HG03095 (cell line): Measurements from ENCODE around the gene CACNA1C.
A peak's percentile ranks its signal among the peaks of the same experiment; 100 is the strongest.
"Not testable (repeated sequence)": the region's sequence is repeated elsewhere in the genome, so short reads cannot be mapped to it uniquely, and the experiment has no call there.

Experiments used
- ATAC-seq: cut with Tn5 transposase; IDR thresholded peaks from one replicate; pipeline ENCODE4 v1.9.1; 2021; ENCODE audit warnings: moderate library complexity; ENCODE audit not compliant: unreplicated experiment

The CACNA1C gene

DNA sequence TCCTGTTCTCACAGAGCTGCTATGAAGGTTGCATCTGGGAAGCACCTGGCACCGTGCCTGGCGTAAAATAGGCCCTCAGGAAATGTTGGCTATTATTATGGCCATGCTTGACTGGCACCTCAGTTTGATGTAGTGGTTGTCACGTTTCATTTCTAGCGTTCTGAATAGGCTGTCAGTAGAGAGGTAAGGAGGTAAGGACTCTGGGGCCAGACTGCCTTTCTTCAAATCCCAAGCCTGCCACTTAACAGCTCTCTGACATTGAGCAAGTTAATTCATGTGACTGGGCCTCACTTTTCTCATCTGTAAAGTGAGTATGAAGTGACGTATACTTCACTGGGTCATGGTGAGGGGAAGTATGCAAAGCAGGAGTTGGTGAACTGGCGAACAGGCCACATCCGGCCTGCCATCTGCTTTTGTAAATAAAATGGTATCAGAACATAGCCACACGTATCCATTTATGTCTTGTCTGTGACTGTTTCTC, 196.2 kb downstream of the CACNA1C start:
- ATAC-seq: peak; percentile 80

DNA sequence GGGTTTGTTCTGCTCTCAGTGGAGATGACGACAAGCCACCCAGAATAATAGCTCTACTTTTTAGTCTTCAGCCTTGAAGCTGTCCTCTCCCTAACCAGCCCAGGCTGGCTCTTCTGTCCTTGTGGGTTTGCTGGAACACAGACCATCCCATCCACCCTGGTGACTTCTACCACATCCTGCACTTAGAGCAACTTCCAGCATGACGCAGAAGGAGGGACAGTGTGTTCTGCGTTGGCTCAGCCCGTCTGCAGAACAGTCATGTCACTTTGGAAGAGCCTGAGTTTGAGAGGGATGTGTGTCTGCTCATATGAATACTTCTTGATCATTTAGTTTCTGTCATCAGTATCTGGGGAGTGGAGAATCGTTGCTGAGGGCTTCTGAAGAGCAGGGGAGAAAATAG, 198.0 kb downstream of the CACNA1C start:
- no peak for ATAC-seq

GRCh38 chr12:2251526-2252209, 198.9 kb downstream of the CACNA1C start:
- no peak for ATAC-seq

DNA sequence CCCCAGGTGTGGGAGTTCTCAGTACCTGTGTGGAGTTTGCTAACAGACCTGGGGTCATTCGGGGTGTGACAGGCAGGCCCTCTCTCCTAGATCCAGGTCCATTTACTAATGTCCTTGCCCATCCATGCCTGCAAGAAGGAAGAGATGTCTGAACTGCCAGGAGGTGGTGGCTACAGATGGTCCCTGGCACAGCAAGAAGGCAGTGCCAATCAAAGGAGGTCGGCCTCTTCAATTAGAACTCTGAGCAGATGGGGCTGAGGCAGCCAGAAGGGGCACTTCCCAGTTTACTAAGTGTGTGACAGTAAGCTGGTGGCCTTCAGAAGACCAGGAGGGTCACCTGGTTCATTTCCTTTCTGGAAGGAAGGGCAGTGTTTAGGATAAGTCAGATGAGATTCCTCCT, 202.5 kb downstream of the CACNA1C start:
- no peak for ATAC-seq

GRCh38 chr12:2255731-2256130, 202.9 kb downstream of the CACNA1C start:
- not testable (repeated sequence) for ATAC-seq

GRCh38 chr12:2256453-2256852, 203.7 kb downstream of the CACNA1C start:
- ATAC-seq: no peak

DNA sequence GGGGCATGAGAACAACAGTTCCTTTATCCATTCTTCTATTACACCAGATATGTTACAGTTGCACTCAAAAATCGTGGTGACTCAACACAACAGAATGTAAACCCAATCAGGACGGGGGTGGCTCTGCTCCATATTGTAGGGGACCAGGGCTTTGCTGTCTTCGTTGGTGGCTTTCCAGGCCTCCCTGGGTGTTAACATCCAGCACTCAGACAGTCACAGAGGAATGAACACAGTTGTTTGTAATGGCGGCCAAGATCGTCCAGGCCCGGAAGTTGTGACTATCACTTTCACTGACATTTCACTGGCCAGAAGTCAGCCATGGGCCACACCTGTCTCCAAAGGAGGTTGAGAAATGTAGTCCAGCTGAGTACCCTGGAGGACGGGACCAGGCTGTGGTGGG, 204.1 kb downstream of the CACNA1C start:
- ATAC-seq: no peak

GRCh38 chr12:2258025-2258424, 205.2 kb downstream of the CACNA1C start:
- no peak for ATAC-seq

GRCh38 chr12:2259369-2259768, 206.6 kb downstream of the CACNA1C start:
- no peak for ATAC-seq

GRCh38 chr12:2260441-2260840, 207.7 kb downstream of the CACNA1C start:
- ATAC-seq: no peak

- ATAC-seq: no peak
Measured at GRCh38 chr12:2261708-2262107, 208.9 kb downstream of the CACNA1C start.

GRCh38 chr12:2262449-2262848, 209.7 kb downstream of the CACNA1C start:
- ATAC-seq: no peak

DNA sequence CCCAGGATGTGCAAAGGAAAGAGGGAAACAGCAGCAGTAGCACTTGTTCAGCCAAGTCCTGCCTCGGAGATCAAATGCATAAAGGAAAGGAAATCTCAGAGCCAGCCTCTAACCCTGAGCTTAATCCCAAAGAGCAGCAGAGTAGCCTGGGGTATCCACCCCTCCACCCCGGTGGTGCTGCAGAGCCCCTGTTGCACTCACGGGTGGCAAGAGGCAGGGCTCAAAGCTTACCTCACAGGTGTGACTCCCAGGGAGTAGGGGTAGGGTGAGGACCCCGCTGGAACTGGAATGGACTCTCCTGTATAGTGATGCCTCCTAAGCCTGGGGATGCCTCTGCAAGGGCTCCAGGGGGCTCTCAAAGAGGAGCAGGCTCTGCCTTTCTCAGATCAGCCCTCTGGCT, 211.1 kb downstream of the CACNA1C start:
- no peak for ATAC-seq

DNA sequence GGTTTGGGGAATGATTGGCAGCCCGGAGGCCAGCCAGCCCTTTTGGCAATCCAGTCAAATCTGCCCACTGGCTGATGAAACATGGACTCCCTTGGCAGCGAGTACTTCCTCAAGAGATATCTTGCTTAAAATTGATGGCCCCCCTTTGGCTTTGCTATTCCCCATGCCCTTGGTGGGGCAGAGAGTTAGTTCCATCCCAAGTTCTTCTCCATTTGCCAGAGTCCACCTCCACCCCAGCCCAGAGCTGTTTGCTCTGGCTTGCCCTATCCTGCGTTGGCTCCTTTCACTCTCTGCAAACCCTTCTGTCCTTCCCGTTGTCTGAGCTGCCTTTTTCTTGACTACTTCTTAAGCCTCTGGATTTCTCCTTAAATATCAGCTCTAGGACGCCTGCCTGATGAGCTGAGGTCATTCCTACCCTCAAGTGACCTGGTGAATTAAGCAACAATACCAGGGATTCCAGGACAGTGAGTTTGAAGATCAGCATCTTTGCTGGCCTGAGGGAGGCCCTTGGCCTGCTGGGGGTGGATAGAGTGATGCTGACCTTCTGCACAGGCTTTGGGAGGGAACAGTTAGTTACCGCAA, 212.0 kb downstream of the CACNA1C start:
- no peak for ATAC-seq

- no peak for ATAC-seq
Measured at GRCh38 chr12:2265461-2266167, 212.8 kb downstream of the CACNA1C start.

DNA sequence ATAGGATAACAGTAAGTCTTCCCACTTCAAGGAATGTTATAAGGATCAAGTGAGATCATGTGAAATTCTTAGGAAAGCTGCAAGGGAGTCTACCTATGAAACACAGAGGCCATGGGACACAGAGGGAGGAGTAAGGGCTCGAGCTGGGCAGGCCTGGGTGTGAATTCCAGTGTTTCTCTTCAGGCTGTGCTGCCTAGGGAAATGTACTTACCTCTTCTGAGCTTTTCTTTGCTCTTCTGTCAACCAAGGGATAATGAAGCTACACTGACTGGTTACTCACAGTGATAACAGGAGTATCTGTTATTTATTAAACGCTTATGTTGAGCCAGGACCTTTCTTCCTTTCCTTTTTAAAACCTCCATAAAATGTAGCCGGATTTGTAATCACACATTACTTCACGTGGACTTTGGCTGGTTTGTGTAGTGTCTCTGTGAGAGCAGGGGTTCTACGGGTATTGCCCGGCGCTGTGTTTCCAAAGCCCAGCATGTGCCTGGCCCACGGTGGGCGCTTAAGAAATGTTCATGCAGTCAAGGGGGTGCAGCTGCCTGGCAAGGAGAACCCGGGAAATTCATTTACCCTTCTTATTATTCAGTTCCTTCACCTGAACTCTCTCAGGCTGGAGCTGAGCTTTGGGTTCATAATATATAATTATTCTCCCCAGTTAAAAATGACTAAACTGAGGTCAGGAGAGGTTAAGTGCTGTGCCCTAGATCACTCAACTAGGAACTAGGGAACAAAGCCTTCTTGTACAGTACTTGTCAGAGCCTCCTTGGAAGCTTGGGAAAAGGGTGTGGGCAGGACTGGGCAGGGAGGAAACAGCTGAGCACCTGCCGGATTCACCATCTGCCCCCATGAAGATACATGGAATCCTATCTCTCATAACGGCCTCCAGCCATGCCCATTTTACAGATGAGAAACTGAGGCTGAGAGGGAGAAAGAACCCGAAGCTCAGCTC, 214.2 kb downstream of the CACNA1C start:
- no peak for ATAC-seq

DNA sequence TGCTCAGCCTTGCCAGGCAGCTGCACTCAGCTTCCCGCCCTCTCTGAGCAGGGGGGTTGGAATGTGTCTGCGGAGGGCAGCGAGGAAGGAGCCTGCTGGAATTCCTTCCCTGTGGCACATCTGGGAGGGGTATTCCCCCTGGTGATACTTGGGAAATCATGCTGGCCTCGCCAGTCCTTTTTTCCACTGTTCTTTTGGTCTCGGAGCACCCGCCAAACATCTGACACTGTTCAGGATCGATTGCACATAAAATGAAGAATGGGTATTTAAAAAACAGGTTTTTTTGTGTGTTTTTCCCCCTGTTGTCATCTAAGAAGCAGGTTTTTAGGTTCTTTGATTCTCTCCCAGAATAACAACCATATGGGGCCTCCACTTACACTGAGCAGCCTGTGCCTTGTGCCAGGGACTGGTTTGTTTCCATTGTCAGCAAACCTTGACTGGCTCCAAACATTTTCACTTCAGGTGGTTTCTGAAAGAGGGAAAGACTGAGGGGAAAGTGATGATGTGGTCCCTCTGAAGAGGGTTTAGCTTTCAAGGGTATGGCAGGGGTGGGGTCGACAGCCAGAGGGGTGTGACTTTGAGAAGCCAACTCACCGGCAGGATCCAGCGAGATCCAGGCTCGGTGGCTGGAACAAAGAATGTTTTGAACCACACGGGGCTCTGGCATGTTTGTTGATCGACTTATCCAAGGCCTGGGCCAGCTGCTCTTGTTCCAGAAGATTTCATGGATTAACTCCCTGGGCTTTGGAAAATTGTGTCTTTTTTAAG, 215.1 kb downstream of the CACNA1C start:
- ATAC-seq: no peak

DNA sequence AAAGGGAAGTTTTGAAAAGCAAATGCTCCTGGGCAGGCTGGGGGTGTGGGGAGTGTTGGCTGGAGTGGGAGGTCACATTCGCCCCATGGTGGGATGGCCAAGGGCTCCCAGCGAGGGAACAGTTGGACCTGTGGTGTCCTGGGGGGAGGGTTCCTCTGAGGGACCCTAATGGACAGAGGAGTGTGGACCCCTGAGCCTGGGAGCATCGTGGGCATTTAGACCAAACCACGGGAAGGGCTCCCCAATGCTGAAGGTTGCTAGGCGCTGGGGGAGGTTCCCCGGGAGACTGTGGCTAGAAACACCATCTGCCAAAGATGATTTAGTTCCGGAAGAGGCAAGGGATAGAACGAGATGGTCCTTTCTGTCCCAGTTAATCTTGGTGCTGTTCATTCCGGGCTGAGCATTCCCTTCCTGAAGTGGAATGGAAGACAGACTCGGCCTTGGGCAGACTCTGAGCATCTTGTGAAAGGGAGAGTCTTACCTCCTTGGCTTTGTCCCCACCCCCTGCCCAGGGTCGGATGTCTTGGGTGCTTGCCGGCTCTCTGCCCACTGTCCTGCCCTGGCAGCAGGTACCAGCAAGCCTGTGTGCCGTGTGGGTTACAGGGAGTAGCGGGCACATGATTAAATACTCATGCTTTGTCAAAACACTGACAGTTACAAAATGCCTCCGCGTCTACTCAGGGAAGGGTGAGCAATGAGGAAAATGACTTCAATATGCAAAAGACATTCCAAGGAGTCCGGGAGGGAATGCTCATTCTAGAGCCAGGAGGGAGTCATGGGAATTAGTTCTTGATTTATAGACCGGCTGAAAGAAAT, 215.9 kb downstream of the CACNA1C start:
- ATAC-seq: no peak

GRCh38 chr12:2270846-2271245, 218.1 kb downstream of the CACNA1C start:
- no peak for ATAC-seq
